Osteocyte (in vitro differentiated cells): ENCODE data around the gene FKBP10. TPM values are rescaled to one million over a fixed set of nuclear protein-coding genes. Genes with fewer than 3 reads are reported as not detected.

Experiments
- DNase-seq: peaks from one replicate; pipeline ENCODE4 v3.0.0; 2021; ENCODE audit warnings: mixed read lengths; ENCODE audit not compliant: unreplicated experiment; ENCODE audit errors: extremely low spot score
- H3K27ac Mint-ChIP-seq: one replicate; pipeline ENCODE4 v1.8.0; 2021; ENCODE audit warnings: mild to moderate bottlenecking, mixed read lengths; ENCODE audit not compliant: unreplicated experiment
- H3K27me3 Mint-ChIP-seq: one replicate; pipeline ENCODE4 v1.8.0; 2021; ENCODE audit warnings: mixed read lengths; ENCODE audit not compliant: unreplicated experiment
- H3K36me3 Mint-ChIP-seq: one replicate; pipeline ENCODE4 v1.8.0; 2021; ENCODE audit warnings: mixed read lengths; ENCODE audit not compliant: unreplicated experiment
- H3K4me1 Mint-ChIP-seq: one replicate; pipeline ENCODE4 v1.8.0; 2021; ENCODE audit warnings: mixed read lengths; ENCODE audit not compliant: unreplicated experiment
- H3K4me3 Mint-ChIP-seq: one replicate; pipeline ENCODE4 v1.8.0; 2021; ENCODE audit warnings: mild to moderate bottlenecking, moderate library complexity, mixed read lengths; ENCODE audit not compliant: unreplicated experiment
- H3K9me3 Mint-ChIP-seq: one replicate; pipeline ENCODE4 v1.8.0; 2021; ENCODE audit warnings: mixed read lengths; ENCODE audit not compliant: unreplicated experiment
- total RNA-seq: library from RNA; stranded (reverse); gene quantifications from 2 replicates; pipeline ENCODE4 v1.2.1, GENCODE V29; 2021
- TF ChIP-seq, protein P1 (sequence below): fragments of 200-600 bp; sonication (generic); IDR thresholded peaks from 2 replicates; pipeline ENCODE4 v1.5.0; 2021; ENCODE audit warnings: antibody characterized with exemption, mild to moderate bottlenecking, moderate library complexity

FKBP10 gene
- total RNA-seq, 1 donor from 2014 or later = 426 TPM

DNA sequence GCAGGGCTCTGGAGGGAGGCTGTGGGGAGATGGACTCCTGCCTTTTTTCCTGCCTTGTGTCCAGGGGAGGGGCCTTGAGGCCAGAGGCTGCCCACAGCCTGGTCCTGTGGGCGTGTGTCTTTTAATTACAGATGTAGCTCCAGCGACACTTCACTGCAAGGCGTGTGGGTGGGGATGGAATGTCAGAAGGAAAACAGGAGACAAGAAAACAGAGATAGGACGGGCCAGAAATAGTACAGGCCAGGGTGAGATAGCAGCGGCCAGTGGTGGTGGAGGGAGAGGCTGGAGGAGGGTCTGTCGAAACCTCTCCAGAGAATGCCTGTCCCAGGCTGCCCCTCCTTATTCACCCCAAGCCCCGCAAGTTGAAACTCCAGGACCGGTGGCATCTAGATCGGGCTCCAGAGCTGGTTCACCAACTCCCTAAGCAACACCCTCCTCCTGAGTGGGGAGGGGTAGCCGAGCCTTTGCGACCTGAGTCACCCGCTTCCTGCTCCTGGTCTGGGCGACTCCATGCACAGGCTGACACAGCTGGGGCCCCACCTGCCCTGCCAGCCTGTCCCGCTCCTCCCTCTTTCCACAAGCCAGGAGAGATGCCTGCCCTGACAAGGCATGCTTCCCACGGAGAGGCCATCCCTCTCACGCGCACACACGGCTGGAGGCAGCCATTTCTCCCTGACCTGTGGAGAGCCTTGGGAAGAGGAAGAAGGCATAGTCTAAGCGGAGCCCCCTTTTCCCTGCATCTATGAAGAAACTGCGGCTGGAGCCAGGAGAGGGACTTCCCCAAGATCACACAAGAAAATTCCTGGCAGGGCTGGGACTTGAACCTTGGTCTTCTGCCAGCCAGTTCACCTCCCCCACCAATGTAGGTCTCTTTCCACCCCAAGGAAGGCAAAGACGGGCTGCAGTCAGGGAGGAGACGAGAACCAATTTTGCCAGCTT lies 19.7 kb upstream of the FKBP10 start:
- H3K4me3 Mint-ChIP-seq = no peak overlapping the region
- H3K4me1 Mint-ChIP-seq = peaks cover 24% of the 10 kb centered on the region
- H3K9me3 Mint-ChIP-seq = no peaks in the 10 kb centered on the region
- peak overlapping the region; percentile 21 for H3K27ac Mint-ChIP-seq
- DNase-seq = no peak
- H3K27me3 Mint-ChIP-seq = peaks cover 4% of the 10 kb centered on the region
- H3K36me3 Mint-ChIP-seq = no peaks in the 10 kb centered on the region
- TF ChIP-seq, protein P1, sequence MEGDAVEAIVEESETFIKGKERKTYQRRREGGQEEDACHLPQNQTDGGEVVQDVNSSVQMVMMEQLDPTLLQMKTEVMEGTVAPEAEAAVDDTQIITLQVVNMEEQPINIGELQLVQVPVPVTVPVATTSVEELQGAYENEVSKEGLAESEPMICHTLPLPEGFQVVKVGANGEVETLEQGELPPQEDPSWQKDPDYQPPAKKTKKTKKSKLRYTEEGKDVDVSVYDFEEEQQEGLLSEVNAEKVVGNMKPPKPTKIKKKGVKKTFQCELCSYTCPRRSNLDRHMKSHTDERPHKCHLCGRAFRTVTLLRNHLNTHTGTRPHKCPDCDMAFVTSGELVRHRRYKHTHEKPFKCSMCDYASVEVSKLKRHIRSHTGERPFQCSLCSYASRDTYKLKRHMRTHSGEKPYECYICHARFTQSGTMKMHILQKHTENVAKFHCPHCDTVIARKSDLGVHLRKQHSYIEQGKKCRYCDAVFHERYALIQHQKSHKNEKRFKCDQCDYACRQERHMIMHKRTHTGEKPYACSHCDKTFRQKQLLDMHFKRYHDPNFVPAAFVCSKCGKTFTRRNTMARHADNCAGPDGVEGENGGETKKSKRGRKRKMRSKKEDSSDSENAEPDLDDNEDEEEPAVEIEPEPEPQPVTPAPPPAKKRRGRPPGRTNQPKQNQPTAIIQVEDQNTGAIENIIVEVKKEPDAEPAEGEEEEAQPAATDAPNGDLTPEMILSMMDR = no peak

DNA sequence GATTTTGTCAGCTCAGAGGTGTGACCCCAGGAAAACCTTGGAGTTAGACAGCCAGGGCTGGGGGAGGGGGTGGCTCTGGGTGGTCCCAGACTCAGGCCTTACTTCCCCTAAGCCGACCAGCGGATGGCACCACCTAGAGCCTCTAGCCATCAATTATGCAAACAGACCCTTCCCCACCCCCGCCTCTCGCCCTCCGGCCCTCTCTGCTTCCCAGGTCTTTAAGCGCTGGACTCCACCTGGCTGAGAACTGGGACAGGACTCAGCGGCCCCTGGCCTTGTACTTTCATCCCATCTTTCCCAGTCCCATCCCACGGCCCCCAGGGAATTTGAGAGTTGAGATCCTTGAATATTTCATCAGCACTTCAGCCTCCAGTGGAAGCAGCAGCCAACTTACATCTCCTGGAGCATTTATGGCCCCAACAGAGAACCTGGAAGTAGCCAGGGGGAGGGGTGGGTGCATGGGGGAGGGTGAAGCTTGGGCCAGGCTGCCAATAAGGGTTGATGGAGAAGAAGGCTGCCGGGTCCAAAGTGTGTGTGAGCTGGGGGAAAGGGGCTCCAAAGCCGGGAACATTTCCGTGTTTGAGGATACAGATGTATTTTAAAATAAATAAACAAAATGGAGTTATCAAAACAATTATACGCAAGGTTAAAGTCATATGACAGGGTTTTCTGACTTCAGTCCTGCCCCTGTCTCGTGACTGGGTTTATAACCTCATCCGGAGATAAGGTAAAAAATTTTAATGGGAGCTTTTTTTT lies 18.8 kb upstream of the FKBP10 start:
- TF ChIP-seq, protein P1 = no peak
- H3K9me3 Mint-ChIP-seq = no peaks in the 10 kb centered on the region
- H3K4me3 Mint-ChIP-seq = no peak overlapping the region
- DNase-seq = no peak
- no peaks in the 10 kb centered on the region for H3K36me3 Mint-ChIP-seq
- H3K27me3 Mint-ChIP-seq = no peaks in the 10 kb centered on the region
- peaks cover 24% of the 10 kb centered on the region for H3K4me1 Mint-ChIP-seq
- no peak overlapping the region for H3K27ac Mint-ChIP-seq

DNA sequence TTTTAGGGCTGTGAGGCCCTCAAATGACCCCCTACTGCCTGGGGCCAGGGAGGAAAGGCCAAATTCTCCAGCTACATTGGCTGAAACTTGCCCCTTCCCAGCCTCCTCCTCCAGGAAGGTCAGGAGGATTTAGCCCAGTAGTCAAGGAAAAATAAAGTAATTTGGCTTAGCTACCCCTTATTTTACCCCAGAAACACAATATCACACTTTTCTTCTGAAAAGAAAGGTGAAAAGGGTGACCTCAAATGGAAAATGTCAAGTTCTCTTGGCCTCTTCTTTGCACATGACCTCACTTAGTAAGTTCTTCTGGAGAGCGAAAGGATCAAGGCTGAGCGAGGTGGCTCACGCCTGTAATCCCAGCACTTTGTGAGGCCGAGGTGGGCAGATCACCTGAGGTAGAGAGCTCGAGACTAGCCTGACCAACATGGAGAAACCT lies 18.2 kb upstream of the FKBP10 start:
- H3K4me3 Mint-ChIP-seq = no peak overlapping the region
- H3K36me3 Mint-ChIP-seq = no peaks in the 10 kb centered on the region
- DNase-seq = no peak
- H3K27ac Mint-ChIP-seq = no peak overlapping the region
- TF ChIP-seq, protein P1 = no peak
- no peaks in the 10 kb centered on the region for H3K27me3 Mint-ChIP-seq
- H3K9me3 Mint-ChIP-seq = no peaks in the 10 kb centered on the region
- H3K4me1 Mint-ChIP-seq = peaks cover 24% of the 10 kb centered on the region

DNA sequence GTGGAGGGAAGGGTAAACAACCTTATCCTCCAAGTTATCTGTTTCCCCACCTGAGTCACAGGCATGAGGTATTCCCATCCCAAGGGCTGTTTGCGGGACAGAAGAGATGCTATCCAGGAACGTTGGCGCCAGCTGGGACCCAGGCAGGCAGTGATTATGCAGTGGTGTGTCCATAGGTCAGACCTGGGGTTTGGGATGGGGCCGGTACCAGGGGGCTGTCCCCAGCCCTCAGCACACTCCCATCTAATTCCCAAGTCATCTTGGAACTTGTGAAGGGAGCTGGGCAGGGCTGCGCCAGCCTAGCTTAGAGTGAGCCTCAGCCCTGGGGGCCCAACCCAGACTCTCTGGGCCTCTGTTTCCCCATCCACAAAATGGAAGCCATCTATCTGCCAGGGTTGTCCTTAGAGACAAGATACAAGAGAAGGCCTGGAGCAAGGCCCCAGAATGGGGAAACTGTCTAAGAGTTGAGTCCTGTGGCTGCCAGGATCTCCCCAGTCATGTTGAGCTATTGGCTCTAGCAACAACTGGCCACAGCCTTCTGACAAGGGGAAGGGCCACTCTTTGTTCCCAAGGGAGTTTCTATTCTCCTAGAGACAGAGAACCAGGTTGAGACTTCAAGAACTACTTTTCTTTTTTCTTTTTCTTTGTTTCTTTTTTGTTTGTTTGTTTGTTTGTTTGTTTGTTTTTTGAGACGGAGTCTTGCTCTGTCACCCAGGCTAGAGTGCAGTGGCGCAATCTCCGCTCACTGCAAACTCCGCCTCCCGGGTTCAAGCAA lies 16.5 kb upstream of the FKBP10 start:
- H3K4me3 Mint-ChIP-seq = no peak overlapping the region
- no peak for DNase-seq
- no peaks in the 10 kb centered on the region for H3K27me3 Mint-ChIP-seq
- no peaks in the 10 kb centered on the region for H3K9me3 Mint-ChIP-seq
- no peaks in the 10 kb centered on the region for H3K36me3 Mint-ChIP-seq
- H3K4me1 Mint-ChIP-seq = peaks cover 30% of the 10 kb centered on the region
- TF ChIP-seq, protein P1 = no peak
- H3K27ac Mint-ChIP-seq = no peak overlapping the region
